ENCODE measurements around the gene COL24A1. TPM values are rescaled to one million over a fixed set of nuclear protein-coding genes. Genes with fewer than 3 reads are reported as not detected.

Gene COL24A1
- total and polyA plus RNA-seq, 2 donors (not counting 3 experiments of a cell fraction or from before 2014, with no cell fraction given) = 0.03 TPM; not detected in 1

- Histone ChIP-seq H3K4me3 (replicated peaks in 1 of 3; ENCODE audit: insufficient read depth in 1 of 3, low read depth in 1 of 3, low read length in 3 of 3) (no peak overlapping the region), H3K4me2 (ENCODE audit: insufficient read depth, low read length) (no peak overlapping the region), H3K9ac (replicated peaks; ENCODE audit: extremely low read depth, insufficient read depth, low read length) (no peak overlapping the region), H3K27me3 (ENCODE audit: control insufficient read depth in 2 of 2, insufficient read depth in 2 of 2, low read length in 2 of 2) (peaks cover 0 to 10% of the 10 kb centered on the region in 2 experiments), H3K79me2 (ENCODE audit: control insufficient read depth, insufficient read depth, low read length) (no peaks in the 10 kb centered on the region), H2AFZ (ENCODE audit: low read depth, low read length) (no peak overlapping the region), H4K20me1 (replicated peaks; ENCODE audit: control insufficient read depth, extremely low read depth, insufficient read depth, low read length) (no peaks in the 10 kb centered on the region), H3K27ac (ENCODE audit: insufficient read depth, low read depth, low read length) (no peak overlapping the region), H3K4me1 (ENCODE audit: control insufficient read depth, extremely low read depth, insufficient read depth, low read length) (no peaks in the 10 kb centered on the region), H3K36me3 (ENCODE audit: control insufficient read depth in 2 of 2, extremely low read depth in 1 of 2, insufficient read depth in 2 of 2, low read length in 2 of 2) (no peaks in the 10 kb centered on the region), H3K9me3 (replicated peaks; ENCODE audit: control insufficient read depth, insufficient read depth, low read length) (no peaks in the 10 kb centered on the region), H3K9me1 (replicated peaks; ENCODE audit: control insufficient read depth, extremely low read depth, insufficient read depth, low read length) (no peaks in the 10 kb centered on the region)
- TF ChIP-seq MAX (IDR thresholded peaks at IDR 0.05; ENCODE audit: insufficient read depth, insufficient read length) (no peak), GATA2 (IDR thresholded peaks at IDR 0.05; ENCODE audit: insufficient read depth, insufficient read length, low read depth, low read length) (no peak), JUN (IDR thresholded peaks at IDR 0.05; ENCODE audit: borderline replicate concordance, insufficient read depth, insufficient read length, low read depth) (no peak), EZH2 (IDR thresholded peaks at IDR 0.05; ENCODE audit: borderline replicate concordance, low read depth, low read length, severe bottlenecking) (no peak), MYC (IDR thresholded peaks at IDR 0.05; ENCODE audit: low read depth, low read length) (no peak), FOS (IDR thresholded peaks at IDR 0.05; ENCODE audit: borderline replicate concordance, insufficient read depth, low read length) (no peak), POLR2A (IDR thresholded peaks at IDR 0.05; ENCODE audit: low read depth, low read length) (no peak), POLR2AphosphoS5 (IDR thresholded peaks at IDR 0.05; ENCODE audit: insufficient read depth, low read depth, low read length) (no peak)
- TF ChIP-seq, protein P1, sequence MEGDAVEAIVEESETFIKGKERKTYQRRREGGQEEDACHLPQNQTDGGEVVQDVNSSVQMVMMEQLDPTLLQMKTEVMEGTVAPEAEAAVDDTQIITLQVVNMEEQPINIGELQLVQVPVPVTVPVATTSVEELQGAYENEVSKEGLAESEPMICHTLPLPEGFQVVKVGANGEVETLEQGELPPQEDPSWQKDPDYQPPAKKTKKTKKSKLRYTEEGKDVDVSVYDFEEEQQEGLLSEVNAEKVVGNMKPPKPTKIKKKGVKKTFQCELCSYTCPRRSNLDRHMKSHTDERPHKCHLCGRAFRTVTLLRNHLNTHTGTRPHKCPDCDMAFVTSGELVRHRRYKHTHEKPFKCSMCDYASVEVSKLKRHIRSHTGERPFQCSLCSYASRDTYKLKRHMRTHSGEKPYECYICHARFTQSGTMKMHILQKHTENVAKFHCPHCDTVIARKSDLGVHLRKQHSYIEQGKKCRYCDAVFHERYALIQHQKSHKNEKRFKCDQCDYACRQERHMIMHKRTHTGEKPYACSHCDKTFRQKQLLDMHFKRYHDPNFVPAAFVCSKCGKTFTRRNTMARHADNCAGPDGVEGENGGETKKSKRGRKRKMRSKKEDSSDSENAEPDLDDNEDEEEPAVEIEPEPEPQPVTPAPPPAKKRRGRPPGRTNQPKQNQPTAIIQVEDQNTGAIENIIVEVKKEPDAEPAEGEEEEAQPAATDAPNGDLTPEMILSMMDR (IDR thresholded peaks at IDR 0.05; ENCODE audit: extremely low read depth in 1 of 2, insufficient read depth in 1 of 2, low read depth in 1 of 2, low read length in 2 of 2) = no peak
- dilution Hi-C loops (cut with MboI; ENCODE audit: extremely low pct_ligation_motif_present, low sequenced_read_pairs) (no loop called here), intact Hi-C loops (cut with micrococcal nuclease) (no loop called here)
- CTCF ChIA-PET = interaction anchor here (0.7 to 0.9 kb wide), 2 partner anchors 12 to 21 kb away, joined by 3 read pairs; no protein-coding TSS in a partner anchor
- BruUV-seq (replicated peaks) = no TSS peak
- FAIRE-seq = no peak
- DNase-seq (ENCODE audit: low read depth, low spot score) = no peak
- POLR2A ChIA-PET = no interaction called here
Observed at GRCh38 chr1:86184426-86184825, 27.9 kb upstream of the COL24A1 start.

Measured in endothelial cell of umbilical vein (primary cell).